OCI-LY7 (cell line): ENCODE results near the gene OSGIN1. TPM values are rescaled to one million over a fixed set of nuclear protein-coding genes. Genes with fewer than 3 reads are reported as not detected.
"Not testable (repeated sequence)": the region's sequence is repeated elsewhere in the genome, so short reads cannot be mapped to it uniquely, and the experiment has no call there.

Source experiments
- BruUV-seq: library from RNA; stranded (reverse); fragments of 400-500 nt; replicated peaks from 2 replicates; lab custom pipeline; 2021; lab: Mats Ljungman, UMichigan
- CTCF ChIA-PET: fragments of 300-600 bp; sonication (Branson Sonifier 250); formaldehyde crosslinking; loops from one replicate; lab custom pipeline; 2022; ENCODE audit warnings: antibody characterized with exemption; ENCODE audit not compliant: unreplicated experiment; lab: Charles Lee
- POLR2A ChIA-PET: fragments of 300-600 bp; sonication (Branson Sonifier 250); formaldehyde crosslinking; loops from one replicate; lab custom pipeline; 2022; ENCODE audit warnings: antibody characterized with exemption; lab: Charles Lee
- DNase-seq: peaks from one replicate; pipeline ENCODE4 v3.0.0-alpha.2; 2015; ENCODE audit warnings: low spot score
- H2AFZ ChIP-seq: fragments of 200-600 bp; sonication (generic), shearing (Covaris generic); 2 replicates; pipeline ENCODE4 v1.6.1; 2014; ENCODE audit warnings: mild to moderate bottlenecking, antibody characterized with exemption, low read length, moderate library complexity
- H3K27ac ChIP-seq: fragments of 200-600 bp; sonication (generic); 2 replicates; pipeline ENCODE4 v1.5.1; 2014; ENCODE audit warnings: mixed run types, low read depth, mild to moderate bottlenecking, moderate library complexity, low read length, inconsistent platforms; ENCODE audit not compliant: poor library complexity, severe bottlenecking
- H3K36me3 ChIP-seq: fragments of 200-600 bp; sonication (generic); 2 replicates; pipeline ENCODE4 v1.6.1; 2014; ENCODE audit warnings: mild to moderate bottlenecking, antibody characterized with exemption, low read length, moderate library complexity, mixed read lengths; ENCODE audit not compliant: insufficient read depth
- H3K4me1 ChIP-seq: fragments of 200-600 bp; sonication (generic); 2 replicates; pipeline ENCODE4 v1.5.1; 2014; ENCODE audit warnings: mild to moderate bottlenecking, low read length; ENCODE audit not compliant: insufficient read depth, poor library complexity, severe bottlenecking
- H3K4me2 ChIP-seq: fragments of 200-600 bp; sonication (generic); 2 replicates; pipeline ENCODE4 v1.6.1; 2014; ENCODE audit warnings: mild to moderate bottlenecking, low read length
- H3K4me3 ChIP-seq: fragments of 200-600 bp; sonication (generic); 2 replicates; pipeline ENCODE4 v1.5.1; 2014; ENCODE audit warnings: mild to moderate bottlenecking, low read depth, low read length; ENCODE audit not compliant: poor library complexity, severe bottlenecking
- H3K79me2 ChIP-seq: fragments of 200-600 bp; sonication (generic); 2 replicates; pipeline ENCODE4 v1.6.1; 2016; ENCODE audit warnings: low read depth, mild to moderate bottlenecking, low read length, moderate library complexity, mixed read lengths; ENCODE audit not compliant: insufficient read depth
- H3K9me2 ChIP-seq: fragments of 200-600 bp; sonication (generic); 2 replicates; pipeline ENCODE4 v1.6.1; 2016; ENCODE audit warnings: mild to moderate bottlenecking, low read length, mixed read lengths; ENCODE audit not compliant: insufficient read depth
- H3K9me3 ChIP-seq: fragments of 200-600 bp; sonication (generic); 2 replicates; pipeline ENCODE4 v1.6.1; 2014; ENCODE audit warnings: mild to moderate bottlenecking, mixed run types, low read length, mixed read lengths
- H4K20me1 ChIP-seq: fragments of 200-600 bp; sonication (generic); 2 replicates; pipeline ENCODE4 v1.6.1; 2014; ENCODE audit warnings: mild to moderate bottlenecking, antibody characterized with exemption, low read length, moderate library complexity, mixed read lengths; ENCODE audit not compliant: insufficient read depth
- EZH2phosphoT487 ChIP-seq: fragments of 200-600 bp; sonication (generic); IDR thresholded peaks from 2 replicates; pipeline ENCODE4 v1.6.1; 2018; ENCODE audit warnings: low read depth, borderline replicate concordance, mild to moderate bottlenecking, mixed run types, antibody characterized with exemption, low read length, moderate library complexity, mixed read lengths
- intact Hi-C: fragments of 100-400 bp; cut with micrococcal nuclease; formaldehyde crosslinking; loops from one replicate; pipeline ENCODE4 v1.10.0; 2022; ENCODE audit not compliant: unreplicated experiment
- total RNA-seq, 2 experiments: library from RNA; depleted of rRNA in 1 of 2; stranded (reverse); fragments of >200 nt in 1 of 2; shearing (Covaris generic) in 1 of 2; gene quantifications; 2 replicates each; pipeline ENCODE4 v1.2.3, GENCODE V29; 2014 to 2022
- TF ChIP-seq, protein P1 (sequence below): fragments of 200-600 bp; sonication (generic); conservative IDR thresholded peaks from 2 replicates; pipeline ENCODE4 v1.5.1; 2014; ENCODE audit warnings: mild to moderate bottlenecking, antibody characterized with exemption, low read length, moderate library complexity, mixed read lengths

The OSGIN1 gene
- total RNA-seq, 2 experiments from 2014 or later: 0.28 to 1.0 TPM

DNA sequence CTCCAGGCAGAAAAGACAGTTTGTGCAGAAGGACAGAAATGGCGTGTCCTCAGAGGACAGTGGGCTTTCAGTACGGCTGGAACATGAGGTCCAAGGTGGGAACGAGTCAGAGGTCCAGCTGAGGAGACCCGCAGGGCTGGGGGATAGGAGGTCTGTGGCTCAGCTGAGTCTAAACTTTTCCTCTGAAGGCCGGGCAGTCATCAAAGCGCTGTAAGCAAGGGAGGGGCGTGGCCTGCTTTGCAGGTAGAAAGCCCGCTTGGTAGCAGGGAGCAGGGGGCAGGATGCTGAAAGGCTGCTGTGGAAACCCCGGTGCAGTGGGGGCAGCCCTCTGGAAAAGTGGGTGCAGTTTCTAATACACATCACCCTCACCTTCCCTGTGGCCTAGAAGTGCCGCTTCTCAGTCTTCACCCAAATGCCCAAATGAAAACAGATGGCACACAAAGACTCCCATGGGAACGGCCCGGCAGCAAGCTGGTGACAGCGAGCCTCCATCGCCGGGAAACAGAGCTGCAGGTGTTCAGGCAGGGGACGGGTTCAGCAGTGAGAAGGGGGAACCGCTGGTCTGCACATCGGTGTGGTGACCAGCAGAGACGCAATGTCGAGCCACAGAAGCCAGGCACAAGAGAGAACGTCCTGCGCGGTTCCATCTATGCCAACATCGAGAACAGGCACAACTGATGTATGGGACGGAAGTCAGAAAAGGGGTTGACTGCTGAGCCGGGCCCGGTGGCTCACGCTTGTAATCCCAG is 12.2 kb upstream of the OSGIN1 start:
- no peak overlapping the region for H3K4me2 ChIP-seq
- no peaks in the 10 kb centered on the region for H3K79me2 ChIP-seq
- no peaks in the 10 kb centered on the region for H3K36me3 ChIP-seq
- H4K20me1 ChIP-seq: no peaks in the 10 kb centered on the region
- TF ChIP-seq, protein P1, sequence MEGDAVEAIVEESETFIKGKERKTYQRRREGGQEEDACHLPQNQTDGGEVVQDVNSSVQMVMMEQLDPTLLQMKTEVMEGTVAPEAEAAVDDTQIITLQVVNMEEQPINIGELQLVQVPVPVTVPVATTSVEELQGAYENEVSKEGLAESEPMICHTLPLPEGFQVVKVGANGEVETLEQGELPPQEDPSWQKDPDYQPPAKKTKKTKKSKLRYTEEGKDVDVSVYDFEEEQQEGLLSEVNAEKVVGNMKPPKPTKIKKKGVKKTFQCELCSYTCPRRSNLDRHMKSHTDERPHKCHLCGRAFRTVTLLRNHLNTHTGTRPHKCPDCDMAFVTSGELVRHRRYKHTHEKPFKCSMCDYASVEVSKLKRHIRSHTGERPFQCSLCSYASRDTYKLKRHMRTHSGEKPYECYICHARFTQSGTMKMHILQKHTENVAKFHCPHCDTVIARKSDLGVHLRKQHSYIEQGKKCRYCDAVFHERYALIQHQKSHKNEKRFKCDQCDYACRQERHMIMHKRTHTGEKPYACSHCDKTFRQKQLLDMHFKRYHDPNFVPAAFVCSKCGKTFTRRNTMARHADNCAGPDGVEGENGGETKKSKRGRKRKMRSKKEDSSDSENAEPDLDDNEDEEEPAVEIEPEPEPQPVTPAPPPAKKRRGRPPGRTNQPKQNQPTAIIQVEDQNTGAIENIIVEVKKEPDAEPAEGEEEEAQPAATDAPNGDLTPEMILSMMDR: no peak
- TF ChIP-seq EZH2phosphoT487: no peak
- H2AFZ ChIP-seq: no peak overlapping the region
- no peaks in the 10 kb centered on the region for H3K9me3 ChIP-seq
- ChIA-PET POLR2A (no interaction called here), CTCF (interaction anchor here (0.6 kb wide), 1 partner anchor 18 kb away, joined by 6 read pairs; no protein-coding TSS in a partner anchor)
- H3K9me2 ChIP-seq: no peaks in the 10 kb centered on the region
- no TSS peak for BruUV-seq
- no peak overlapping the region for H3K4me3 ChIP-seq
- no peaks in the 10 kb centered on the region for H3K4me1 ChIP-seq
- intact Hi-C loops: no loop called here
- no peak for DNase-seq
- no peak overlapping the region for H3K27ac ChIP-seq

DNA sequence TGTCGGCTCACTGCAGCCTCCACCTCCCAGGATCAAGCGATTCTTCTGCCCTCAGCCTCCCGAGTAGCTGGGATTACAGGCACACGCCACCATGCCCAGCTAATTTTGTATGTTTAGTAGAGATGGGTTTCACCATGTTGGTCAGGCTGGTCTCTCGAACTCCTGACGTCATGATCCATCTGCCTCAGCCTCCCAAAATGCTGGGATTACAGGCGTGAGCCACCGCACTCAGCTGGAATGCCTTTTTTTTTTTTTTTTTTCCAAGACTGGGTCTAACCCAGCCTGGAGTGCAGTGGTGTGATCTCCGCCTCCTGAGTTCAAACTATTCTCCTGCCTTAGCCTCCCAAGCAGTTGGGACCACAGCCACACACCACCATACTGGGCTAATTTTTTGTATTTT is 11.5 kb upstream of the OSGIN1 start:
- POLR2A ChIA-PET, BruUV-seq, H3K9me2 ChIP-seq, intact Hi-C loops, H4K20me1 ChIP-seq, H3K79me2 ChIP-seq, H3K27ac ChIP-seq, H3K4me1 ChIP-seq, H2AFZ ChIP-seq, H3K9me3 ChIP-seq, H3K36me3 ChIP-seq, H3K4me3 ChIP-seq, DNase-seq, H3K4me2 ChIP-seq: not testable (repeated sequence)
- CTCF ChIA-PET: interaction anchor here (0.6 kb wide), 1 partner anchor 19 kb away, joined by 6 read pairs; no protein-coding TSS in a partner anchor

DNA sequence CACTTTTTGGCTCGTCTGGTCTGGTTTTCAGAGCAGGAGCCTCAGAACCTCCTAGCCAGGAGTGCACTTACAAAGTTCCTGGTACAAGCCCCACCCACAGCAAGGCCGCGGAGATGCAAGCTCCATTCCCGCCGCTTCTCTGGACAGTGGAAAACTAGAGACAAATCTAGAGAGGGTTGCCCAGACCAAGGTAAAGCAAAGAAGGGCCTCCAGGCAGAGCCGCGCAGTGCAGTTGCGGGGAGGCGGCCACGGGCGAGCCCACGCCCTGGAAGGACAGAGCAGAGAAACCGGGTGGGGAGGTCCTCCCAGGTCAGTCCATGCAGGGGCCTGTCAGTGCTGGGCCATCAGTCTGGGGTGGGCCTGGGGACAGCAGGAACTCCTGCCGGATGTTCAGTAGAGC is 11.0 kb upstream of the OSGIN1 start:
- no peaks in the 10 kb centered on the region for H3K9me2 ChIP-seq
- intact Hi-C loops: no loop called here
- TF ChIP-seq, protein P1: no peak
- TF ChIP-seq EZH2phosphoT487: no peak
- no peak overlapping the region for H3K4me2 ChIP-seq
- DNase-seq: no peak
- H3K4me3 ChIP-seq: no peak overlapping the region
- H4K20me1 ChIP-seq: no peaks in the 10 kb centered on the region
- BruUV-seq: no TSS peak
- H3K36me3 ChIP-seq: no peaks in the 10 kb centered on the region
- no peak overlapping the region for H2AFZ ChIP-seq
- no peaks in the 10 kb centered on the region for H3K9me3 ChIP-seq
- H3K27ac ChIP-seq: no peak overlapping the region
- no peaks in the 10 kb centered on the region for H3K4me1 ChIP-seq
- POLR2A ChIA-PET: no interaction called here
- H3K79me2 ChIP-seq: no peaks in the 10 kb centered on the region
- CTCF ChIA-PET: no interaction called here
